Liver (tissue), 9 donors: ENCODE results near the gene OTOF. TPM values are rescaled to one million over a fixed set of nuclear protein-coding genes. Genes with fewer than 3 reads are reported as not detected.

Experiments
- DNase-seq: peaks from one replicate; pipeline ENCODE4 v3.0.0-alpha.2; 2017; ENCODE audit warnings: low spot score
- H3K27ac ChIP-seq, 2 donors: one replicate each; pipeline ENCODE4 v1.7.0; 2013; ENCODE audit warnings: inconsistent platforms in 2 of 2, low read length in 2 of 2, control low read depth in 1 of 2, low read depth in 1 of 2, mild to moderate bottlenecking in 1 of 2
- H3K27me3 ChIP-seq, 4 donors: one replicate each; pipeline versions ENCODE4 v1.6.1 to v1.7.0; 2013; ENCODE audit warnings: low read length in 3 of 4, inconsistent platforms in 1 of 4, mild to moderate bottlenecking in 1 of 4, moderate library complexity in 1 of 4; ENCODE audit not compliant: control insufficient read depth in 4 of 4, insufficient read depth in 4 of 4
- H3K36me3 ChIP-seq, 4 donors: one replicate each; pipeline versions ENCODE4 v1.6.1 to v1.7.0; 2013; ENCODE audit warnings: low read length in 3 of 4, mild to moderate bottlenecking in 3 of 4, low read depth in 1 of 4, moderate library complexity in 1 of 4; ENCODE audit not compliant: control insufficient read depth in 4 of 4, insufficient read depth in 3 of 4
- H3K4me1 ChIP-seq, 4 donors: one replicate each; pipeline versions ENCODE4 v1.6.1 to v1.7.0; 2013; ENCODE audit warnings: low read length in 3 of 4, mild to moderate bottlenecking in 3 of 4, moderate library complexity in 1 of 4; ENCODE audit not compliant: control insufficient read depth in 4 of 4, insufficient read depth in 4 of 4
- H3K4me3 ChIP-seq, 3 donors: one replicate each; pipeline versions ENCODE4 v1.6.1 to v1.7.0; 2013; ENCODE audit warnings: low read length in 3 of 3, control low read depth in 1 of 3, low read depth in 1 of 3, mild to moderate bottlenecking in 1 of 3
- H3K9ac ChIP-seq, 2 donors: one replicate each; pipeline ENCODE4 v1.7.0; 2013; ENCODE audit warnings: low read length in 2 of 2, mild to moderate bottlenecking in 2 of 2, moderate library complexity in 2 of 2, control low read depth in 1 of 2, low read depth in 1 of 2
- H3K9me3 ChIP-seq, 4 donors: one replicate each; pipeline versions ENCODE4 v1.6.1 to v1.7.0; 2013; ENCODE audit warnings: low read length in 3 of 4; ENCODE audit not compliant: control insufficient read depth in 4 of 4
- EGR1 ChIP-seq, 2 donors: IDR thresholded peaks; 2 replicates each; pipeline ENCODE4 v1.6.1; 2016 to 2018; ENCODE audit warnings: antibody characterized with exemption in 2 of 2, low read depth in 2 of 2
- FOXA1 ChIP-seq: IDR thresholded peaks from 2 replicates; pipeline ENCODE4 v1.6.1; 2016; ENCODE audit warnings: antibody characterized with exemption
- FOXA2 ChIP-seq: IDR thresholded peaks from 2 replicates; pipeline ENCODE4 v1.6.1; 2016; ENCODE audit warnings: antibody characterized with exemption
- HNF4A ChIP-seq, 2 donors: conservative IDR thresholded peaks; 2 replicates each; pipeline ENCODE4 v1.6.1; 2016; ENCODE audit warnings: antibody characterized with exemption in 2 of 2, mild to moderate bottlenecking in 2 of 2
- HNF4G ChIP-seq: IDR thresholded peaks from 2 replicates; pipeline ENCODE4 v1.6.1; 2016; ENCODE audit warnings: antibody characterized with exemption
- JUND ChIP-seq, 2 donors: IDR thresholded peaks; 2 replicates each; pipeline ENCODE4 v1.6.1; 2016; ENCODE audit warnings: antibody characterized with exemption in 2 of 2
- NR2F2 ChIP-seq: IDR thresholded peaks from 2 replicates; pipeline ENCODE4 v1.6.1; 2016; ENCODE audit warnings: antibody characterized with exemption
- RAD21 ChIP-seq, 2 donors: IDR thresholded peaks; 2 replicates each; pipeline ENCODE4 v1.6.1; 2016; ENCODE audit warnings: antibody characterized with exemption in 2 of 2, mild to moderate bottlenecking in 2 of 2
- RXRA ChIP-seq, 2 donors: IDR thresholded peaks; 2 replicates each; pipeline ENCODE4 v1.6.1; 2017 to 2018; ENCODE audit warnings: antibody characterized with exemption in 2 of 2, mild to moderate bottlenecking in 1 of 2
- TAF1 ChIP-seq: conservative IDR thresholded peaks from 2 replicates; pipeline ENCODE4 v1.6.1; 2016; ENCODE audit warnings: antibody characterized with exemption, mild to moderate bottlenecking
- YY1 ChIP-seq: IDR thresholded peaks from 2 replicates; pipeline ENCODE4 v1.6.1; 2016; ENCODE audit warnings: antibody characterized with exemption, mild to moderate bottlenecking
- ZBTB33 ChIP-seq: IDR thresholded peaks from 2 replicates; pipeline ENCODE4 v1.6.1; 2016; ENCODE audit warnings: antibody characterized with exemption
- WGBS: extraction: QIAGEN DNeasy Blood & Tissue Kit; methylation state at CpG from one replicate; pipeline ENCODE4 v1.1.7; 2013; 5-methylcytosine and 5-hydroxymethylcytosine counted together
- polyA plus RNA-seq, 2 donors: library from polyadenylated mRNA; stranded (reverse) in 1 of 2; unstranded in 1 of 2; fragments of 200-250 nt in 1 of 2; fragments of >200 nt in 1 of 2; fragmentation: Nextera tagmentation in 1 of 2; extraction: Ambion mirVana in 1 of 2; gene quantifications; one replicate each; pipeline versions ENCODE4 v1.2.1 to v1.2.3, GENCODE V29; 2013 to 2015
- total RNA-seq, 2 donors: library from RNA; depleted of rRNA; stranded (reverse); fragments of >200 nt; gene quantifications; one replicate each; pipeline ENCODE4 v1.2.3, GENCODE V29; 2014
- TF ChIP-seq, protein P1 (sequence below): fragments of 150-350 bp; IDR thresholded peaks from 2 replicates; pipeline ENCODE4 v1.5.1; 2017; ENCODE audit warnings: improper control_type of control experiment, low read depth, low read length; ENCODE audit not compliant: missing input control
- TF ChIP-seq, protein P2 (sequence below): IDR thresholded peaks from 2 replicates; pipeline ENCODE4 v1.6.1; 2016; ENCODE audit warnings: antibody characterized with exemption
- donor health status: healthy.
- donor health status: healthy.
- donor health status: healthy.
- donor health status: healthy.
- donor health status: healthy.

Gene OTOF
- total and polyA plus RNA-seq, 4 donors = 0.06 to 0.28 (median 0.07) TPM; not detected in 1

DNA sequence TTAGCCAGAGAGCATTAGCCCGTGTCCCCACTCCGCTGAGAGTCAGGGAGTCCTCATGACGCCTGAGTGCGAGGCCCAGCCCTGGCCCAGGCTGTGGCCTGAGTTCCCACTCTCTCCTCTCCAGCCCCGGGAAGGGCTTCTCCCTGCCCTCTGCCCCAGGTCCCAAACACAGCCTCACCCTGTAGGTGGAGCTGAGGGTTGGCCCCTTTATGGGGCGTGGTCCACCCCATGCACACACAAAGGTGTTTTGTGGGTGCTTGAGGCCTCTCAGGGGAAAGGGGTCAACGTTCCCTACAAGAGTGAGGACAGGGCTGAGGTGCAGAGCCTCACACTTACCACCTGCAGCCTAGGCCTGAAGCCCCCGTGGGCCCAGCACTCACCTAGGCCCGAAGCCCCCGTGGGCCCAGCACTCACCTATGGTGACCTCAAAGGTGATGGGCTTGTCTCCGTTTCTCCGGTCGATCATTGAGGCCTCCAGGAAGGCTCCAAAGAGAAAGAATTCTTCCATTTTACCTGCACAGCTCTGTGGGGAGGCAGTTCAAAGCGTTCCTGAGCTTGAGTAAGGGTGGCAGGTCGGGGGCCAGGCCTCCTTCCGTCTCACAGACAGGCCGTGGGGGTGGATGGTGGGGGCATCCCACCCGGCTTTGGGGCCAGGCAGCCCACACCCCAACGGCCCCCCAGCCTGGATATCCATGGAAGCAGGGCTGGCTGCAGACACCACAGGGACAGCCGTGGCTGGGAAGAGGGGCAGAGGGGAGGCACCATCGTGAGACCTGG, 2.1 kb upstream of the OTOF start:
- Histone ChIP-seq H3K4me1 (peaks cover 10 to 27% (median 16%) of the 10 kb centered on the region in 4 donors), H3K9me3 (no peaks in the 10 kb centered on the region), H3K27me3 (no peaks in the 10 kb centered on the region), H3K9ac (no peak overlapping the region), H3K4me3 (no peak overlapping the region), H3K36me3 (no peaks in the 10 kb centered on the region), H3K27ac (no peak overlapping the region)
- DNase-seq = no peak
- TF ChIP-seq JUND (IDR thresholded peaks at IDR 0.05) (no peak), YY1 (no peak), RXRA (IDR thresholded peaks at IDR 0.05) (no peak), EGR1 (IDR thresholded peaks at IDR 0.05; ENCODE audit: low read depth in 2 of 2) (no peak), RAD21 (IDR thresholded peaks at IDR 0.05) (no peak), HNF4A (conservative IDR thresholded peaks at IDR 0.05) (no peak), NR2F2 (no peak)
- 94% methylated on average over 21 of the region's 21 CpGs for WGBS

GRCh38 chr2:26479131-26479788, 1.3 kb upstream of the OTOF start:
- no peak overlapping the region for H3K27ac ChIP-seq
- H3K9ac ChIP-seq = no peak overlapping the region
- WGBS = 95% methylated on average over 25 of the region's 25 CpGs
- H3K36me3 ChIP-seq = no peaks in the 10 kb centered on the region
- no peaks in the 10 kb centered on the region for H3K27me3 ChIP-seq
- no peak for DNase-seq
- peaks cover 9 to 19% (median 15%) of the 10 kb centered on the region in 4 donors for H3K4me1 ChIP-seq
- no peak for TF ChIP-seq YY1
- TF ChIP-seq ZBTB33 = no peak
- TF ChIP-seq, protein P1, sequence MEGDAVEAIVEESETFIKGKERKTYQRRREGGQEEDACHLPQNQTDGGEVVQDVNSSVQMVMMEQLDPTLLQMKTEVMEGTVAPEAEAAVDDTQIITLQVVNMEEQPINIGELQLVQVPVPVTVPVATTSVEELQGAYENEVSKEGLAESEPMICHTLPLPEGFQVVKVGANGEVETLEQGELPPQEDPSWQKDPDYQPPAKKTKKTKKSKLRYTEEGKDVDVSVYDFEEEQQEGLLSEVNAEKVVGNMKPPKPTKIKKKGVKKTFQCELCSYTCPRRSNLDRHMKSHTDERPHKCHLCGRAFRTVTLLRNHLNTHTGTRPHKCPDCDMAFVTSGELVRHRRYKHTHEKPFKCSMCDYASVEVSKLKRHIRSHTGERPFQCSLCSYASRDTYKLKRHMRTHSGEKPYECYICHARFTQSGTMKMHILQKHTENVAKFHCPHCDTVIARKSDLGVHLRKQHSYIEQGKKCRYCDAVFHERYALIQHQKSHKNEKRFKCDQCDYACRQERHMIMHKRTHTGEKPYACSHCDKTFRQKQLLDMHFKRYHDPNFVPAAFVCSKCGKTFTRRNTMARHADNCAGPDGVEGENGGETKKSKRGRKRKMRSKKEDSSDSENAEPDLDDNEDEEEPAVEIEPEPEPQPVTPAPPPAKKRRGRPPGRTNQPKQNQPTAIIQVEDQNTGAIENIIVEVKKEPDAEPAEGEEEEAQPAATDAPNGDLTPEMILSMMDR = no peak
- TF ChIP-seq NR2F2 = no peak
- no peak for TF ChIP-seq JUND (IDR thresholded peaks at IDR 0.05)
- no peak for TF ChIP-seq TAF1
- no peak for TF ChIP-seq EGR1 (IDR thresholded peaks at IDR 0.05; ENCODE audit: low read depth in 2 of 2)
- no peak for TF ChIP-seq HNF4G
- TF ChIP-seq FOXA2 = no peak
- no peak for TF ChIP-seq FOXA1
- TF ChIP-seq, protein P2, sequence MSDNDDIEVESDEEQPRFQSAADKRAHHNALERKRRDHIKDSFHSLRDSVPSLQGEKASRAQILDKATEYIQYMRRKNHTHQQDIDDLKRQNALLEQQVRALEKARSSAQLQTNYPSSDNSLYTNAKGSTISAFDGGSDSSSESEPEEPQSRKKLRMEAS = no peak
- H3K9me3 ChIP-seq = no peaks in the 10 kb centered on the region
- no peak overlapping the region for H3K4me3 ChIP-seq
